Vagina (tissue), 2 donors: ENCODE results near the gene LHPP.

Experiments
- CTCF ChIP-seq, 3 experiments: fragments of 450-650 bp in 2 of 3; fragments of 200-600 bp in 1 of 3; sonication (generic) in 1 of 3; IDR thresholded peaks; one replicate each; pipeline ENCODE4 v1.5.1; 2017 to 2019; ENCODE audit warnings: antibody characterized with exemption in 3 of 3, mild to moderate bottlenecking in 2 of 3, moderate library complexity in 2 of 3
- POLR2A ChIP-seq, 2 donors: fragments of 450-650 bp; IDR thresholded peaks; one replicate each; pipeline ENCODE4 v1.6.1; 2017; ENCODE audit warnings: antibody characterized with exemption in 2 of 2, mild to moderate bottlenecking in 2 of 2, moderate library complexity in 2 of 2
- POLR2AphosphoS5 ChIP-seq, 2 donors: sonication (generic); formaldehyde crosslinking; IDR thresholded peaks; one replicate each; pipeline ENCODE4 v1.9.0; 2017; ENCODE audit warnings: antibody characterized with exemption in 2 of 2, mild to moderate bottlenecking in 2 of 2, low read depth in 1 of 2; ENCODE audit not compliant: insufficient read depth in 1 of 2

DNA sequence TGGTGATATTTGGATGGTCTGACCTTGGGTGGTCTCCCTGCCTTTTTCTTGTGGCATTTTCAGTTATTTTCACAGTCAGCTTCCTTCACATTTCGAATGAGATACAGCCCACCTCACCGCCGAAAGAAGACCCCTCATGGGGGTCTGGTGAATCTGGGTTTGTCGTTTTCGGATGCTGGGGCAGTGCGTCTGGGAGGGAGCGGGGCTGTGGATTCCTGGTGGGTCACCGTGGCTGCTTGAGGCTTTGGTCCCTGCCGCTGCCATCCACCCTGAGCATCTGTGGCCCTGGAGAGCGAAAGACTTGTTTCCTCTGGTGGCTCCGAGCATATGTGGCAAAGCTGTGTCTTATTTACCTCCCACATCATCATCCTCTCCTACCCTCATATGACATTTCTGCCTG, 43.1 kb downstream of the LHPP start:
- TF ChIP-seq CTCF (IDR thresholded peaks at IDR 0.05), result no peak
- no peak for TF ChIP-seq POLR2A (IDR thresholded peaks at IDR 0.05)
- TF ChIP-seq POLR2AphosphoS5 (IDR thresholded peaks at IDR 0.05; ENCODE audit: insufficient read depth in 1 of 2, low read depth in 1 of 2), result no peak
